HEK293T (cell line): ENCODE measurements around the gene TPD52L1.

ENCODE experiments used
- CTCF ChIA-PET: fragments of 350-600 bp; formaldehyde crosslinking; extraction: SDS; loops from one replicate; lab custom pipeline; 2021; ENCODE audit warnings: antibody characterized with exemption, inconsistent platforms; lab: Yijun Ruan, JAX
- POLR2A ChIA-PET: fragments of 350-600 bp; formaldehyde crosslinking; extraction: SDS; loops from one replicate; lab custom pipeline; 2020; ENCODE audit warnings: antibody characterized with exemption, inconsistent platforms; lab: Yijun Ruan, JAX
- DNase-seq: peaks from one replicate; pipeline ENCODE4 v3.0.0; 2012; ENCODE audit warnings: mixed read lengths; ENCODE audit errors: extremely low spot score
- ARNT ChIP-seq: fragments of 450-650 bp; IDR thresholded peaks from 2 replicates; pipeline ENCODE4 v1.6.1; 2017; ENCODE audit warnings: mild to moderate bottlenecking
- BHLHE40 ChIP-seq: fragments of 450-650 bp; IDR thresholded peaks from 2 replicates; pipeline ENCODE4 v1.6.1; 2016; ENCODE audit warnings: mild to moderate bottlenecking, moderate library complexity, borderline replicate concordance
- CTBP1 ChIP-seq: fragments of 450-650 bp; IDR thresholded peaks from 2 replicates; pipeline ENCODE4 v1.6.1; 2016; ENCODE audit warnings: borderline replicate concordance
- ELF4 ChIP-seq: fragments of 450-650 bp; IDR thresholded peaks from 2 replicates; pipeline ENCODE4 v1.6.1; 2017; ENCODE audit warnings: antibody characterized with exemption
- FOXA1 ChIP-seq: fragments of 450-650 bp; IDR thresholded peaks from 2 replicates; pipeline ENCODE4 v1.6.1; 2016; ENCODE audit warnings: mild to moderate bottlenecking
- FOXK2 ChIP-seq: fragments of 450-650 bp; IDR thresholded peaks from 2 replicates; pipeline ENCODE4 v1.6.1; 2016; ENCODE audit warnings: mild to moderate bottlenecking
- FOXM1 ChIP-seq: fragments of 450-650 bp; IDR thresholded peaks from 2 replicates; pipeline ENCODE4 v1.6.1; 2017; ENCODE audit warnings: mild to moderate bottlenecking, borderline replicate concordance
- HDGF ChIP-seq: fragments of 450-650 bp; IDR thresholded peaks from 2 replicates; pipeline ENCODE4 v1.6.1; 2017; ENCODE audit warnings: antibody characterized with exemption, borderline replicate concordance
- L3MBTL2 ChIP-seq: fragments of 450-650 bp; conservative IDR thresholded peaks from 2 replicates; pipeline ENCODE4 v1.6.1; 2016; ENCODE audit warnings: mild to moderate bottlenecking
- LEF1 ChIP-seq: fragments of 450-650 bp; IDR thresholded peaks from 2 replicates; pipeline ENCODE4 v1.6.1; 2017; ENCODE audit warnings: mild to moderate bottlenecking, borderline replicate concordance
- NFRKB ChIP-seq: fragments of 450-650 bp; IDR thresholded peaks from 2 replicates; pipeline ENCODE4 v1.6.1; 2016; ENCODE audit warnings: mild to moderate bottlenecking, moderate library complexity
- PKNOX1 ChIP-seq: fragments of 450-650 bp; IDR thresholded peaks from 2 replicates; pipeline ENCODE4 v1.6.1; 2016
- SP1 ChIP-seq: fragments of 450-650 bp; IDR thresholded peaks from 2 replicates; pipeline ENCODE4 v1.6.1; 2017
- SUZ12 ChIP-seq: fragments of 450-650 bp; IDR thresholded peaks from 2 replicates; pipeline ENCODE4 v1.6.1; 2016; ENCODE audit warnings: mild to moderate bottlenecking
- TARDBP ChIP-seq: fragments of 450-650 bp; IDR thresholded peaks from 2 replicates; pipeline ENCODE4 v1.6.1; 2016
- ZNF384 ChIP-seq: fragments of 450-650 bp; IDR thresholded peaks from 2 replicates; pipeline ENCODE4 v1.6.1; 2016

TPD52L1 gene

GRCh38 chr6:125285936-125286335 lies 132.4 kb downstream of the TPD52L1 start:
- DNase-seq, result no peak
- ChIA-PET POLR2A (no interaction called here), CTCF (no interaction called here)
- TF ChIP-seq CTBP1 (no peak), PKNOX1 (no peak), SP1 (no peak), NFRKB (no peak), SUZ12 (no peak), ZNF384 (no peak), HDGF (no peak), L3MBTL2 (no peak), FOXM1 (no peak), BHLHE40 (no peak), ELF4 (no peak)

GRCh38 chr6:125287718-125288117 lies 134.1 kb downstream of the TPD52L1 start:
- CTCF ChIA-PET, result no interaction called here
- no peak for TF ChIP-seq FOXA1
- no peak for TF ChIP-seq NFRKB
- no peak for TF ChIP-seq LEF1
- TF ChIP-seq FOXM1, result no peak
- TF ChIP-seq TARDBP, result no peak
- POLR2A ChIA-PET, result no interaction called here
- no peak for DNase-seq

- POLR2A ChIA-PET, result no interaction called here
- TF ChIP-seq L3MBTL2, result no peak
- DNase-seq, result no peak
- CTCF ChIA-PET, result interaction anchor here (1.0 kb wide), 1 partner anchor 663 kb away, joined by 3 read pairs; the partner anchor contains the start of gene HINT3
These were observed 140.0 kb downstream of the TPD52L1 start for GRCh38 chr6:125293587-125293986.

DNA sequence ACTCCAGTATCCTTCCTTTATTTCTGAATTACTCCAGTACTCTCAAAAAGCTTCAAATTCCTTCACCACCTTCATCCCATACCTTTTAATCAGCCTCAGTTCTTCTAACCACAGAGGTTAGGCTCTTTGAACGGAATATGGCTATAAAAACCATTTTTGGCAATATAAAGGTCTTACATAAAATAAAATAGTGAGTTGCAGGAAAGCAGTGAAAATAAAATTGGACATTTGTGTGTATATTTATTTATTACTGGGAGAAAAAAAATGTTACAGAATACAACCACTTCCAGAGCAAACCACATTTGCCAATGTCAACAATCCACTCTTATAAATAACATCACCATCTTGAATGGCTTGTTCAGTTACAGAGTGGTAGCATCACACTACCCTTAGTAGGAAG lies 140.5 kb downstream of the TPD52L1 start:
- DNase-seq, result no peak
- POLR2A ChIA-PET, result no interaction called here

DNA sequence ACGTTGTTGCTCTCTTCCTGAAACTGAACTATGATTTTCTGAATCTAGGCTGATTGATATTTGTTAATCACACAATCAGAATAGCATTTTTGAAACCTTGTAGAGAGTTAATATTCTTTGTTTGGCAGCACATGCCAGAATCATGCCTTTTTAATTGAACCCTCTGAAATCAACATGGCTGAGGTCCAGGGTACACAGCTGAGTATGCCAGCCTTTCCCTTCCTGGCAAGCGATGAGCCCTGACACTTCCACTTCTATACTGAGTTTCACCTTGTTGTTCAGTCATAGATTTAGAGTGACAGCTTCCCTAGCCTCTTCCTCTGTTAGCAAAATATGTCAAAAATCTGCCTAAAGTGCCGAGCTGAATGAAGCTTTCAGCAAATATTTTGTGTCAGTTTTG lies 141.4 kb downstream of the TPD52L1 start:
- ChIA-PET CTCF (no interaction called here), POLR2A (no interaction called here)
- no peak for DNase-seq
- TF ChIP-seq HDGF (no peak), TARDBP (no peak), FOXK2 (no peak), ZNF384 (no peak), L3MBTL2 (no peak), CTBP1 (no peak), BHLHE40 (no peak), ARNT (no peak), PKNOX1 (no peak), SUZ12 (no peak), FOXM1 (no peak), LEF1 (no peak), NFRKB (no peak), FOXA1 (no peak), SP1 (no peak), ELF4 (no peak)

More for the DNA sequence above, 140.5 kb downstream of the TPD52L1 start:
- CTCF ChIA-PET, result interaction anchor here (1.0 kb wide), 1 partner anchor 662 kb away, joined by 3 read pairs; the partner anchor contains the start of gene HINT3
- TF ChIP-seq ELF4 (no peak), FOXK2 (no peak), SP1 (no peak), NFRKB (no peak), BHLHE40 (no peak), TARDBP (no peak), PKNOX1 (no peak), ZNF384 (no peak), L3MBTL2 (no peak), ARNT (no peak), CTBP1 (no peak), FOXA1 (no peak), HDGF (no peak), SUZ12 (no peak), LEF1 (no peak), FOXM1 (no peak)

DNA sequence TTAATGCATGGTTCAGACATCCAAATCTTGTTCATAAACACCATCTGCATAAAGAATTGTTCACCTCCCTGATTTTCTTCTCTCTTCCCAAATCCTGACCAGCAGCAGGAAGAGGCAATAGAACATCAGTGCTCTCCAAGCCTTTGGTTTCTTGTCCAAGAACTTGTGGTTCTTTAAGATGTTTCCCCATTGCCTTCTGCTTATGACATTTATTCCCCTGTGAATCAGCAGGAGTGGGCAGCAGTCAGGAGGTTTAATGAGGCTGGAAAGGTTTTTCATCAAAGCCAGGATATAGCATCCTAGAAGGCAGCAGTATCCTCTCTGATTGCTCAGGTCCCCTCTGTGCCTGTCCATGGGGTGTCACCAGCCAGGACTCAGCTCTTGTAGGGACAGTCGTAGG lies 142.9 kb downstream of the TPD52L1 start:
- ChIA-PET POLR2A (no interaction called here), CTCF (no interaction called here)
- TF ChIP-seq TARDBP (no peak), FOXK2 (no peak), CTBP1 (no peak), ZNF384 (no peak), SUZ12 (no peak), LEF1 (no peak), FOXM1 (no peak), HDGF (no peak)
- no peak for DNase-seq

DNA sequence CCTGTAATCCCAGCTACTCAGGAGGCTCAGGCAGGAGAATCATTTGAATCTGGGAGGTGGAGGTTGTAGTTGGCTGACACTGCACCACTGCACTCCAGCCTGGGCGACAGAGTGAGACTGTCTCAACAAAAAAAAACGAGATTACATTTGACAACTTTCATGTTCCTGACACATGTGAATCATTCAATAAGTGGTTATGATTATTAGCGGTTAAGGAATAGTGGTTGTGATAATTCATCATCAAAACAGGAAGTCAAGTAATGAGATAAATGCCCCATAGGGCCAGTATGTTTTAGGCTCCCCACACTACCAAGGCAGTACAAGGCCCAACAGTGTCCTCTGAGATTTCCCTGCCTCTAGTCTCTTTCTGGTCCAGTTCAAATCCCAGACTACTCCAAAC lies 145.7 kb downstream of the TPD52L1 start:
- DNase-seq, result no peak
- ChIA-PET CTCF (no interaction called here), POLR2A (no interaction called here)
- TF ChIP-seq SP1, result no peak
- no peak for TF ChIP-seq FOXM1
- no peak for TF ChIP-seq LEF1
- TF ChIP-seq CTBP1, result no peak
- no peak for TF ChIP-seq ELF4
- no peak for TF ChIP-seq BHLHE40
- no peak for TF ChIP-seq FOXA1
- TF ChIP-seq FOXK2, result no peak
- TF ChIP-seq HDGF, result no peak
- TF ChIP-seq ZNF384, result no peak
- TF ChIP-seq PKNOX1, result no peak
- no peak for TF ChIP-seq ARNT
- TF ChIP-seq L3MBTL2, result no peak
- no peak for TF ChIP-seq SUZ12
- TF ChIP-seq NFRKB, result no peak
- TF ChIP-seq TARDBP, result no peak
